KBM-7 (cell line): ENCODE data around the gene PLEKHA1.

ENCODE experiments used
- DNase-seq: peaks from one replicate; pipeline ENCODE4 v3.0.0-alpha.2; 2015
- in situ Hi-C: fragments of 300-500 bp; cut with MboI; formaldehyde crosslinking; loops from 2 replicates; pipeline ENCODE4 v1.14.3; 2020; ENCODE audit warnings: low sequenced_read_pairs, low pct_unique_long_range_greater_than_20kb, mixed read lengths

PLEKHA1 gene

GRCh38 chr10:122454071-122454470 is 79.6 kb downstream of the PLEKHA1 start:
- in situ Hi-C loops = no loop called here
- no peak for DNase-seq

- in situ Hi-C loops = no loop called here
- no peak for DNase-seq
Measured at GRCh38 chr10:122454603-122455080, 80.1 kb downstream of the PLEKHA1 start, which contains the start of gene ARMS2. Gene ARMS2 (plus strand): TSS chr10:122454653. CDS start chr10:122454728, 75 bp downstream.

DNA sequence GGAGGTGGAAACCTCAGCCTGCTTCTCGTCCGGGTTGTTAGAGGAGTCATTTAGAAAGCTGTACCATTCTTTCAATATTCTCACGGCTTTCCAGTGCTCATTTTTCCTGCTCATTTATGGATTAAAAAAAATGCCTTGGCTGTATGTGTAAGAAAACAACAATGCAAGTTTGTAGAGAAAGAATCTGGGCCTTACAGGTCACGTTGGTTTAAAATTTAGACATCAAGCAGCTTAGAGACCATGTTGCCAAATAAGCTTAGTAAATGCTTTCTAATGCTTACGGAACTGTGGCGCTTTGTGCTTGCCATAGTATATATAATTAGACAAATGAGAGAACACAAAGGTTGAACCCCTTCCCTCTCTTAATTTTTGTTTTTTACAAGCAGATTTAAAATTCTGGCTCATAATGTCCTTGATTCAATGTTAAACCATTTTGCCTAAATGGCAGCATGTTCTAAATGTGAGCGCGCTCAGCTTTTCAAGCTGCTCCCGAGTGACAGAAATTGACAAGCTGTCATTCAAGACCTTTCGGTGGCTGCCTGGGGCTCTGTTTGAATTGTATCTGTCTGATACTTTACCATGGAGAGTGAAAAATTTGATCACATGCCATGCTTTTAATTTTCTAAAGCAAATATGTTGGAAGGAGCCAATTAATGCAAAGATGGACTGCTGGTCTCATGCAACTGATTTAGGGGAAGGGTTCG is 81.0 kb downstream of the PLEKHA1 start:
- in situ Hi-C loops = no loop called here
- no peak for DNase-seq

GRCh38 chr10:122457934-122458333 is 83.4 kb downstream of the PLEKHA1 start:
- no peak for DNase-seq
- in situ Hi-C loops = no loop called here

- DNase-seq = no peak
- in situ Hi-C loops = no loop called here
Measured at GRCh38 chr10:122458693-122459092, 84.2 kb downstream of the PLEKHA1 start.

GRCh38 chr10:122459561-122460273 is 85.2 kb downstream of the PLEKHA1 start:
- no peak for DNase-seq
- in situ Hi-C loops = no loop called here

DNA sequence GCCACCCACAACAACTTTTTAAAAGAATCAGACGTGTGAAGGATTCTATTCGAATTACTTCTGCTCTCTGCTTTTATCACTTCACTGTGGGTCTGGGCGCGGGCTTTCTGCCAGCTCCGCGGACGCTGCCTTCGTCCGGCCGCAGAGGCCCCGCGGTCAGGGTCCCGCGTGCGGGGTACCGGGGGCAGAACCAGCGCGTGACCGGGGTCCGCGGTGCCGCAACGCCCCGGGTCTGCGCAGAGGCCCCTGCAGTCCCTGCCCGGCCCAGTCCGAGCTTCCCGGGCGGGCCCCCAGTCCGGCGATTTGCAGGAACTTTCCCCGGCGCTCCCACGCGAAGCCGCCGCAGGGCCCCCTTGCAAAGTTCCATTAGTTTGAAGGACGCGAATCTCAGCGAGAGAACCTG is 86.4 kb downstream of the PLEKHA1 start:
- DNase-seq = no peak
- in situ Hi-C loops = no loop called here

DNA sequence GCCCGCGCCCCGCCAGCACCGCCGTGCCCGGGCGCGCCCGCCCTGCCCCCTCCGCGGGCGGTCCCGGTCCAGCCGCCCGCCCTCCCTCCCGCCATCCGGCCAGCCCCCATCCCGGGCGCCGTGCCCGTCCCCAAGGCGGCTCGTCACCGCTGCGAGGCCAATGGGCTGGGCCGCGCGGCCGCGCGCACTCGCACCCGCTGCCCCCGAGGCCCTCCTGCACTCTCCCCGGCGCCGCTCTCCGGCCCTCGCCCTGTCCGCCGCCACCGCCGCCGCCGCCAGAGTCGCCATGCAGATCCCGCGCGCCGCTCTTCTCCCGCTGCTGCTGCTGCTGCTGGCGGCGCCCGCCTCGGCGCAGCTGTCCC is 86.8 kb downstream of the PLEKHA1 start, which contains the start of gene HTRA1:
TSS of gene HTRA1 (plus strand) at position 187 of the 362 bp plus-strand sequence. CDS start at position 287, 100 bp downstream.
- DNase-seq = no peak
- in situ Hi-C loops = no loop called here

DNA sequence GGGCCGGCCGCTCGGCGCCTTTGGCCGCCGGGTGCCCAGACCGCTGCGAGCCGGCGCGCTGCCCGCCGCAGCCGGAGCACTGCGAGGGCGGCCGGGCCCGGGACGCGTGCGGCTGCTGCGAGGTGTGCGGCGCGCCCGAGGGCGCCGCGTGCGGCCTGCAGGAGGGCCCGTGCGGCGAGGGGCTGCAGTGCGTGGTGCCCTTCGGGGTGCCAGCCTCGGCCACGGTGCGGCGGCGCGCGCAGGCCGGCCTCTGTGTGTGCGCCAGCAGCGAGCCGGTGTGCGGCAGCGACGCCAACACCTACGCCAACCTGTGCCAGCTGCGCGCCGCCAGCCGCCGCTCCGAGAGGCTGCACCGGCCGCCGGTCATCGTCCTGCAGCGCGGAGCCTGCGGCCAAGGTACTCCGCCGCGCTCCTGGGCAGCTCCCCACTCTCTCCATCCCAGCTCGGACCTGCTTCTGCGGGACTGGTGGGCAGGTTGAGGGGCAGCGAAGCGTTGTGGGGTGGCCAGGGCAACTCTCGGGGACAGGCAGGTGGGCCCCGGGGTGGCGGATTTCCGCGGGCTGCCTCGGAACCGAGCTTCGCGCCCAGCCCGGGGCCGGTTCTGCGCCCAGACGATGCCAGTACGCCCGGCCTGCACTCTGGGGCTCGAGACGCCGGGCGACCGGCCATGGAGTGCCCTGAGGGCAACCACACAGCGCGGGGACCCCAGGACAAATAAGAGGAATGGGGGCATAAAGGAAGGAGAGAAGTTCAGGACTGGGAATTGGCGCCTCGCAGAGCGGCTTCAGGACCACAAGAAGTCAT is 87.4 kb downstream of the PLEKHA1 start:
- no peak for DNase-seq

GRCh38 chr10:122462533-122463465 is 88.3 kb downstream of the PLEKHA1 start:
- in situ Hi-C loops = no loop called here
- DNase-seq = no peak

More for the DNA sequence above, 87.4 kb downstream of the PLEKHA1 start:
- in situ Hi-C loops = no loop called here

- DNase-seq = no peak
- in situ Hi-C loops = no loop called here
Measured at GRCh38 chr10:122463466-122464249, 89.2 kb downstream of the PLEKHA1 start.

DNA sequence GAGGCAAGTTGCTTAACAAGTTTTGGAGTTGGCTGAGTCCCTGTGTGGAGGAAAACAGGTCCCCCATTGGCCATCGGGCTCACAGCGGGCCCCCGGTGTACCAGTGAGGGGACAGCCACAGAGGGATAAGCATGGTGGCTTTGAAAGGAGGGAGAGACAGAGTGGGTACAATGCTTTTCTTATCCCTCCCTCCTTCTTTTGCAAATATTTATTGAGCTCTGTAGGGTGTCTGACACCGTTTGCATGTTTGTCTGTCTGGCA is 89.7 kb downstream of the PLEKHA1 start:
- DNase-seq = no peak

GRCh38 chr10:122464586-122464985 is 90.1 kb downstream of the PLEKHA1 start:
- in situ Hi-C loops = no loop called here

More for the DNA sequence above, 89.7 kb downstream of the PLEKHA1 start:
- in situ Hi-C loops = no loop called here

GRCh38 chr10:122465401-122466040 is 91.0 kb downstream of the PLEKHA1 start:
- DNase-seq = no peak
- in situ Hi-C loops = no loop called here

More at GRCh38 chr10:122464586-122464985, 90.1 kb downstream of the PLEKHA1 start:
- DNase-seq = no peak

DNA sequence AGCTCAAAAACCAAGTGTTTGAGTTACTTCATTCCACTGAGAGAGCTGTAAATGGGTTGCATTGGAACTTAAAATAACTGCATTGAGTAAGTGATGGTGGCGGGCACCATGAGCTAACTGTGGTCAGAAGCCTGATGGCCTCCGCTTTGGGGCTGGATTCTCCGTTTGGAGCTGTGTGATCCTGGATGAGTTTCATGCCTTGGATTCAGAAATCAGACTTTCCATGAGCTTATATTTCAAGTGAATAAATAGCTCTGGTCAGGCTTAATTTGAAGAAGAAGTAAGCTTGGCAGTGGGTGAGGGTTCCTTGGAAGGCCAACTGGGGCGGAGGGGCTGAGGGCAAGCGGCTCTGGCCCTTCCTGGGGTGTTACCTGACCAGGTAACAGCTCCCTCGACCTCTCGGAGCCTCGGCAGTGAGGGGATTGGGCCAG is 92.5 kb downstream of the PLEKHA1 start:
- in situ Hi-C loops = no loop called here
- no peak for DNase-seq

GRCh38 chr10:122467701-122468100 is 93.2 kb downstream of the PLEKHA1 start:
- DNase-seq = no peak
- in situ Hi-C loops = no loop called here

GRCh38 chr10:122468307-122468925 is 93.9 kb downstream of the PLEKHA1 start:
- no peak for DNase-seq
- in situ Hi-C loops = no loop called here
